PC-3 (cell line): ENCODE measurements around the gene KRT2.

Experiments
- EZH2 ChIP-seq: fragments of 300-600 bp; sonication (generic); IDR thresholded peaks from one replicate; pipeline ENCODE4 v1.6.1; 2017; ENCODE audit warnings: antibody characterized with exemption, mild to moderate bottlenecking, low read length; ENCODE audit not compliant: unreplicated experiment
- EZH2phosphoT487 ChIP-seq: fragments of 300-600 bp; sonication (generic); IDR thresholded peaks from 2 replicates; pipeline ENCODE4 v1.6.1; 2018; ENCODE audit warnings: mild to moderate bottlenecking, antibody characterized with exemption, low read length, borderline replicate concordance
- TF ChIP-seq, protein P1 (sequence below): fragments of 300-600 bp; sonication (generic); conservative IDR thresholded peaks from 2 replicates; pipeline ENCODE4 v1.5.1; 2017; ENCODE audit warnings: antibody characterized with exemption, low read depth, mild to moderate bottlenecking, low read length

DNA sequence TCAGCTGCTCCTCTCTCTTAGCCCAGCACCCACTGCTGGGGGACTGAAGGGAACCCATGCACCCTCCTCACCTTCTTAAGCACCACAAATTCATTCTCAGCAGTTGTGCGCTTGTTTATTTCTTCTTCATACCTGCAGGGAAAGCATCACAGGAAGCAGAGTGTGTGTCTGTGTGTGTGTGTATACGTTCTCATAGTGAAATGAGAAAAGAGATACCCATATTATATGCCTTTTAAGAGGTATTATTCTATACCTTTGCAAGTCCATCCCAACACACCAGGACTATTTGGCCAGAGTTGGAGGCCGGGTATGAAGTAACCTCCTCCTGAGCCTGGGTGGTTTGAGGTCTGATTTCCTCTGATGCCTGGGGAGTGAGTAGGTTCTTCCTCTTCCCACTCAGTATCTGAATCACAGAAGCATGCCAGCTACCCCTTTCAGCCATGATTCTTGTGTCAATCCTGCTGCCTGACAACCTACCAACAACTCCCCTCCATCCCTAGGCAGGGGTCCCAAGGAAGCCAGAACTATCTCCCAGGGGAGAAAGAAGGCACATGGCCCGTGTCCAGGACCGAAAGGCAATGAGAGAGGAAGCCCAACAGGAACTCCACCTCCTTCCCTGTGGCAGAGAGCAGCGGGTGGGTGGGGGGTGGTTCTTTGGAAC, 36.7 kb downstream of the KRT2 start:
- TF ChIP-seq, protein P1, sequence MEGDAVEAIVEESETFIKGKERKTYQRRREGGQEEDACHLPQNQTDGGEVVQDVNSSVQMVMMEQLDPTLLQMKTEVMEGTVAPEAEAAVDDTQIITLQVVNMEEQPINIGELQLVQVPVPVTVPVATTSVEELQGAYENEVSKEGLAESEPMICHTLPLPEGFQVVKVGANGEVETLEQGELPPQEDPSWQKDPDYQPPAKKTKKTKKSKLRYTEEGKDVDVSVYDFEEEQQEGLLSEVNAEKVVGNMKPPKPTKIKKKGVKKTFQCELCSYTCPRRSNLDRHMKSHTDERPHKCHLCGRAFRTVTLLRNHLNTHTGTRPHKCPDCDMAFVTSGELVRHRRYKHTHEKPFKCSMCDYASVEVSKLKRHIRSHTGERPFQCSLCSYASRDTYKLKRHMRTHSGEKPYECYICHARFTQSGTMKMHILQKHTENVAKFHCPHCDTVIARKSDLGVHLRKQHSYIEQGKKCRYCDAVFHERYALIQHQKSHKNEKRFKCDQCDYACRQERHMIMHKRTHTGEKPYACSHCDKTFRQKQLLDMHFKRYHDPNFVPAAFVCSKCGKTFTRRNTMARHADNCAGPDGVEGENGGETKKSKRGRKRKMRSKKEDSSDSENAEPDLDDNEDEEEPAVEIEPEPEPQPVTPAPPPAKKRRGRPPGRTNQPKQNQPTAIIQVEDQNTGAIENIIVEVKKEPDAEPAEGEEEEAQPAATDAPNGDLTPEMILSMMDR: no peak
- no peak for TF ChIP-seq EZH2
- no peak for TF ChIP-seq EZH2phosphoT487
